ENCODE measurements around the gene LRCH1.

- TF ChIP-seq CTCF (IDR thresholded peaks at IDR 0.05) (no peak), POLR2A (IDR thresholded peaks at IDR 0.05) (no peak), EP300 (IDR thresholded peaks at IDR 0.05) (no peak)
These were observed 220.6 kb downstream of the LRCH1 start for GRCh38 chr13:46773541-46773940.
